PFSK-1 (cell line): ENCODE results near the gene ALPK3.

Source experiments
- FOXP2 ChIP-seq: optimal IDR thresholded peaks from 2 replicates; pipeline ENCODE3; 2011; ENCODE audit warnings: borderline replicate concordance, control low read depth, inconsistent platforms; ENCODE audit not compliant: insufficient read depth; ENCODE audit errors: extremely low read length, extremely low read depth
- POLR2AphosphoS5 ChIP-seq: IDR thresholded peaks from 2 replicates; pipeline ENCODE4 v1.6.1; 2012; ENCODE audit warnings: low read depth, mild to moderate bottlenecking, control low read depth, low read length, moderate library complexity
- SIN3A ChIP-seq: IDR thresholded peaks from 2 replicates; pipeline ENCODE4 v1.6.1; 2012; ENCODE audit warnings: mild to moderate bottlenecking, low read length, moderate library complexity, borderline replicate concordance; ENCODE audit not compliant: insufficient read depth
- TAF1 ChIP-seq: IDR thresholded peaks from 2 replicates; pipeline ENCODE4 v1.6.1; 2012; ENCODE audit warnings: low read length, control low read depth, borderline replicate concordance; ENCODE audit not compliant: insufficient read depth
- TF ChIP-seq, protein P1 (sequence below), 2 experiments: IDR thresholded peaks; 2 replicates each; pipeline versions ENCODE4 v1.6.1 to v1.8.0; 2011 to 2012; ENCODE audit warnings: low read depth in 2 of 2, low read length in 2 of 2, control low read depth in 1 of 2, inconsistent platforms in 1 of 2, mild to moderate bottlenecking in 1 of 2, moderate library complexity in 1 of 2; ENCODE audit not compliant: insufficient read depth in 1 of 2

Gene ALPK3

GRCh38 chr15:84890670-84891162, 73.6 kb downstream of the ALPK3 start:
- TF ChIP-seq POLR2AphosphoS5 (no peak), FOXP2 (no peak), SIN3A (no peak), TAF1 (no peak)
- TF ChIP-seq, protein P1, sequence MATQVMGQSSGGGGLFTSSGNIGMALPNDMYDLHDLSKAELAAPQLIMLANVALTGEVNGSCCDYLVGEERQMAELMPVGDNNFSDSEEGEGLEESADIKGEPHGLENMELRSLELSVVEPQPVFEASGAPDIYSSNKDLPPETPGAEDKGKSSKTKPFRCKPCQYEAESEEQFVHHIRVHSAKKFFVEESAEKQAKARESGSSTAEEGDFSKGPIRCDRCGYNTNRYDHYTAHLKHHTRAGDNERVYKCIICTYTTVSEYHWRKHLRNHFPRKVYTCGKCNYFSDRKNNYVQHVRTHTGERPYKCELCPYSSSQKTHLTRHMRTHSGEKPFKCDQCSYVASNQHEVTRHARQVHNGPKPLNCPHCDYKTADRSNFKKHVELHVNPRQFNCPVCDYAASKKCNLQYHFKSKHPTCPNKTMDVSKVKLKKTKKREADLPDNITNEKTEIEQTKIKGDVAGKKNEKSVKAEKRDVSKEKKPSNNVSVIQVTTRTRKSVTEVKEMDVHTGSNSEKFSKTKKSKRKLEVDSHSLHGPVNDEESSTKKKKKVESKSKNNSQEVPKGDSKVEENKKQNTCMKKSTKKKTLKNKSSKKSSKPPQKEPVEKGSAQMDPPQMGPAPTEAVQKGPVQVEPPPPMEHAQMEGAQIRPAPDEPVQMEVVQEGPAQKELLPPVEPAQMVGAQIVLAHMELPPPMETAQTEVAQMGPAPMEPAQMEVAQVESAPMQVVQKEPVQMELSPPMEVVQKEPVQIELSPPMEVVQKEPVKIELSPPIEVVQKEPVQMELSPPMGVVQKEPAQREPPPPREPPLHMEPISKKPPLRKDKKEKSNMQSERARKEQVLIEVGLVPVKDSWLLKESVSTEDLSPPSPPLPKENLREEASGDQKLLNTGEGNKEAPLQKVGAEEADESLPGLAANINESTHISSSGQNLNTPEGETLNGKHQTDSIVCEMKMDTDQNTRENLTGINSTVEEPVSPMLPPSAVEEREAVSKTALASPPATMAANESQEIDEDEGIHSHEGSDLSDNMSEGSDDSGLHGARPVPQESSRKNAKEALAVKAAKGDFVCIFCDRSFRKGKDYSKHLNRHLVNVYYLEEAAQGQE (IDR thresholded peaks at IDR 0.05; ENCODE audit: insufficient read depth in 1 of 2, low read depth in 2 of 2, low read length in 2 of 2) = no peak

DNA sequence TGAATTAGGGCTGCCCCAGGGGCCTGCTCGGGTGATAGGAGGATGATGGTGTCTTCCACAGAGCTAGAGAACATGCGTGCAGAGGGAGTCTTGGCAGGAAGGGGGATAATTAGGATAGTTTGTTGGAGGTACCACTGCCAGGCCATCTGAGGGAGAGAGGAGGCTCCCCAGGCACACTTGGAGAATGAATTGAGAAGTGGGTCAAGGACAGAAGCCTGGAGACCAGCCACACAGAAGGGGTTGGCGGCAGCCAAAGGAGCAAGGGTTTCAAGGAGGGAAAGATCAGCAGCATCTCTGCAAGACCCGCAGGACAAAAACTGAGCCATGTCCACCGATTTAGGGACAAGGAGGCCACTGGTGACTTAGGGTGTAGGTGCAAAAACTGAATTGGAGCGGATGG, 74.2 kb downstream of the ALPK3 start:
- no peak for TF ChIP-seq TAF1
- no peak for TF ChIP-seq FOXP2
- TF ChIP-seq, protein P1 (IDR thresholded peaks at IDR 0.05; ENCODE audit: insufficient read depth in 1 of 2, low read depth in 2 of 2, low read length in 2 of 2) = no peak
- TF ChIP-seq SIN3A = no peak
- TF ChIP-seq POLR2AphosphoS5 = no peak

DNA sequence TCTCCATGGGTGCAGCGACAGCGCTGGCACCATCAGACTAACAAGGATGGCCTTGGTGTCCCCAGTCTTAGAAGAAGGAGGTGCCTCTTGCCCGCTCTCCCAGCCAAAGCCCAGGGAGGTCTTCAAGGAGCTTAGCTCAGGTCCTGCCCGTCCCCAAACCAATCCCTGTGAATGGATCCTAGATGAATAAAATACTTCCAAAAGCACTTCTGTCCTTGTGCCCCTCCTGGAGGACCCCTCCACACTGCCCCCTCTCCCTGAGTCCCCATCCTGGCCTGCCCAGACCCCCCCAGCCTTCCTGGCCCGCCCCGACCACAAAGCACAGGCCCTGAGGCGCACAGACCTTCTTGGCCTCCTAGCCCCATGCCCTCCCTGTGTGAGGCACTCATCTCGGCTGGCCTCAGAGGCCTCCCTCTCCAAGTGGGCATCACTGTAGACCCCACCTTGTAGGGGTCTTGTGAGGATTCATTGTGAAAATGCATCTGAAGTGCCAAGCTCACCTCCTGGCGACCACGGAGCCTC, 75.7 kb downstream of the ALPK3 start:
- TF ChIP-seq POLR2AphosphoS5 (no peak), TAF1 (no peak), SIN3A (no peak), FOXP2 (no peak)
- TF ChIP-seq, protein P1 (IDR thresholded peaks at IDR 0.05; ENCODE audit: insufficient read depth in 1 of 2, low read depth in 2 of 2, low read length in 2 of 2) = no peak

DNA sequence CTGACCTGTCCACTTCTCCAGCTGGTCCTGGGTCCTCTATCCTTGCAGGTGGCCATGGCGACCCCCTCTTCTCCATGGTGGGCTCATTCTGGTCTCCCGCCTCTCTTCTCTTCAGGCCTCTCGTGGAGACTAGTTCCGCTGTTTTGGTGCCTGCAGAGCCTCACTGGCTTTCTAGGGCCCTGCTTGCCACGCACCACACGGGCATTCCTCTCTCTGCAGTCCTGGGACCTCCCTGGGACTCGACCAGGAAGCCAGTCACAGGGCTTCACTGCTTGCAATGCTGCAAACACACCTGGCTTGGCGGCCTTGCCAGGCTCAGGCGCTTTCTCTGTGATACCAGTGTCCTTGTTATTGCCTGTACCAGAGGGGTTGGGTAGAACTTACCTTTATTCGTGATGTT, 76.5 kb downstream of the ALPK3 start:
- TF ChIP-seq SIN3A (no peak), TAF1 (no peak), FOXP2 (no peak)
- TF ChIP-seq, protein P1 (IDR thresholded peaks at IDR 0.05; ENCODE audit: insufficient read depth in 1 of 2, low read depth in 2 of 2, low read length in 2 of 2) = no peak
